Measurements from ENCODE around the gene ACP1.

The ACP1 gene

DNA sequence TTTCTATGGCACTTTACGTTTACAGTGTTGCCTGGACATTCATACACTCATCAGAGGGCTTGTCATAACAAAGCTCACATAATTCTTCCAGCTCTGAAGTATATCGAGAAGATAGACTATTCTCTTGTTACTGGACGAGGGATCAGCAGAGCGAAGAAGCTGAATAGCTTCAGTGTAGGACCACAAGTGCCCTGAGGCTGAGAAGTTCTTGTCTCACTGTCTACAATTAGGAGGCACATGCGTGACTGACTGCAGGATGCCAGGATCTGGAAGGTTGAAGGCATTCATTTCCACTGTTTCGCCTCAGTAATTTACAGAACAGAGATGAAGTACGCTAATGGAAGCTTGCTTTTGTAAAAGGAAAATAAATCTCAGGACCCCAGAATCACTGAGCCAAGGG is 10.5 kb upstream of the ACP1 start:
- no peak for DNase-seq (ENCODE audit: low read depth in 4 of 4, low spot score in 1 of 4)

GRCh38 chr2:255195-255594 is 9.6 kb upstream of the ACP1 start:
- DNase-seq (ENCODE audit: low read depth in 4 of 4, low spot score in 1 of 4) = no peak

GRCh38 chr2:256094-256493 is 8.7 kb upstream of the ACP1 start:
- DNase-seq (ENCODE audit: low read depth in 4 of 4, low spot score in 1 of 4) = no peak

- no peak for DNase-seq (ENCODE audit: low read depth in 4 of 4, low spot score in 1 of 4)
Measured at GRCh38 chr2:257429-257828, 7.3 kb upstream of the ACP1 start.

- no peak for DNase-seq (ENCODE audit: low read depth in 4 of 4, low spot score in 1 of 4)
Measured at GRCh38 chr2:257842-258241, 6.9 kb upstream of the ACP1 start.

GRCh38 chr2:258933-259332 is 5.8 kb upstream of the ACP1 start:
- DNase-seq (ENCODE audit: low read depth in 4 of 4, low spot score in 1 of 4) = no peak

DNA sequence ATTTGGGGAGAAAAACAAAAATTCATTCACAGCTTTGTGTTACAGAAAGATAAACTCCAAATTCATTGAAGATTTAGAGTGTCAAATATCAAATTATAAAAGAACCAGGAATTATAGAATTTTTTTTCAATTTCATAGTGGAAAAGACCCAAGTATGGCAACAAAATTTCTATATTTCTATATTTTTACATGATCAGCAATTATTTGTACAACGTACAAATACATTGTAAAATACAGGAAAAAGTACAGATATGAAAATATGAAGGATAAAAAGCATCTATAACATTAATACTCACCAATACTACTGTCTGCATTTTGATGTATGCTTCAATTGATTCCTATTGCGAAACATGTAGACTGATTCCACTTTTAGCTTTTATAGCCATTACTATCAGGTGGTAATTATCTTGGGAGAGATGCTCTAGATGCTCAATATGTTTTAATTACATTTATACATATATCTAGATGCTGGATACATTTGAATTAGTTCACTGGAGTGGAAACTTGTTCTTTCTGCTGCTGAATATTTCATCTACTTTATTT is 4.9 kb upstream of the ACP1 start:
- DNase-seq (ENCODE audit: low read depth in 4 of 4, low spot score in 1 of 4) = no peak

GRCh38 chr2:260507-261161 is 4.1 kb upstream of the ACP1 start:
- DNase-seq (ENCODE audit: low read depth in 4 of 4, low spot score in 1 of 4) = no peak

- DNase-seq (ENCODE audit: low read depth in 4 of 4, low spot score in 1 of 4) = no peak
Measured at GRCh38 chr2:262117-262516, 2.6 kb upstream of the ACP1 start.

- DNase-seq (ENCODE audit: low read depth in 4 of 4, low spot score in 1 of 4) = no peak
Measured at GRCh38 chr2:263022-263738, 1.6 kb upstream of the ACP1 start.

DNA sequence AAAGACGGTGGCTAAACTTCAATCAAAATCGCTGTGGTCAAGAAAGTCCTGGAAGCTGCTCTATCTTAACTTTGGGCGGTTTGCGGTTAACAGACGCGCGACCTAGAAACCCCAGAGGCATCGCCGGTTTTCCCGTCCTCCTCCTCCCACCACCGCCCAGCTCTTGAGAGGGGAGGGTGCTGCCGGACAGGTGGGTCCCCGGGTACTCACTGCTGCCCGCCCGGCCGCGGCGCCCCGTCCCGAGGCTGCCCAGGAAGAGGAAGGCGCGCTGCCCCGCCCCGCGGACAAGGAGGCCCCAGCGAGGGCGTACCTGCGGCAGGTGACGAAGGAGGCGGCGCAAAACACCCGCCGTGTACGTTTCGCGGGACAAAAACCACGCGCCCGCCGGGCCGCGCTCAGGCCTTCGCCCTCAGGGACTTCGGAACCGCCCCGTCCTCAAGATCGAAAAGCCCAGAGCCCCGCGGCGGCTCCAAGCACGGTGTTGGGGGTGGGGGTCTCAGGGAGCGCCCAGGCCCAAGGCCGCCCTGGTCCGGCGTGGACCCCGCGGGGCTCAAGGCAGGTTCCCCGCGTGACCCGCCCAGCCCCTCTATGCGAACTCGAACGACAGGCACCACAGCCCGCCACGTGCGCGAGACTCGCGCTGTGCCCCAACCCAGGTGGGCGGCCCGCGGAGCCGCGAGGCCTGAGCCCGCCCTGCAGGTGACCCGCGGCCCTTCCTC is 814 bp upstream of the ACP1 start, which contains the start of gene SH3YL1:
TSS of gene SH3YL1 (minus strand) at position 259 of the 719 bp plus-strand sequence. CDS start at position 211, 48 bp downstream.
- peak in 1 of 4 experiments; percentile 24 for DNase-seq (ENCODE audit: low read depth in 4 of 4, low spot score in 1 of 4)

GRCh38 chr2:268323-268722 is 3.6 kb downstream of the ACP1 start:
- no peak for DNase-seq (ENCODE audit: low read depth in 4 of 4, low spot score in 1 of 4)

DNA sequence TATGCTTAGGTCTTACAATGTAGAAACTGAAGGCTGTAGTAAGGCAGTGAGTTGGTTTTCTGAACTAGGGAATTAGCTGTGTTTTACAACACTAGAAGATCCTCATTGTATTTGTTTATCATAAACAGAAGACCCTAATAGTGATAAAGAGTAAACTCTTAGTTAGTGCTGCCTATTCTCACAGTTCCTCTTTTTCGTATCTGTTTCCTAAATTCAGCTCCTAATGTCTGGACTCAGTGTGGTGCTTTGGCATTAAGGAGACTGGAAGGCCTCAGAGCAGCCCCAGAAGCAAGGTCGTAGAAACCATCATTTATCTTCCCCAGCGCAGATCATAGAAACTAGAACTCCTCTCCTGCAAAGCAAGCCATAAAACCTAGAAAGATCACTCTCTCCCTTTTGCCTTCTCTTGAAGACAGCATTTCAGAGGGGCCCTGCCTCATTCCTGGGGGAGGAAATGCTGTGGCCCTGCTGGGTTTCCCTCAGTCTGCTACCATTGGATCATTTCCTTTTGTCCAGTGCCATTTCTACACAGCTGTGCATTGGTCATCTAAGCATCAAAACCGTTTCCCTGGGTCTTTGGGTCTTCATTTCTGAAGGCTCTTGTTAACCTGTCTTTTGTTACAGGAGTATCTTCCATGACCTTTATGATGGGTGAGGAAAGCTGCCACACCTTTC is 4.7 kb downstream of the ACP1 start:
- no peak for DNase-seq (ENCODE audit: low read depth in 4 of 4, low spot score in 1 of 4)

- DNase-seq (ENCODE audit: low read depth in 4 of 4, low spot score in 1 of 4) = no peak
Measured at GRCh38 chr2:270861-271260, 6.1 kb downstream of the ACP1 start.

DNA sequence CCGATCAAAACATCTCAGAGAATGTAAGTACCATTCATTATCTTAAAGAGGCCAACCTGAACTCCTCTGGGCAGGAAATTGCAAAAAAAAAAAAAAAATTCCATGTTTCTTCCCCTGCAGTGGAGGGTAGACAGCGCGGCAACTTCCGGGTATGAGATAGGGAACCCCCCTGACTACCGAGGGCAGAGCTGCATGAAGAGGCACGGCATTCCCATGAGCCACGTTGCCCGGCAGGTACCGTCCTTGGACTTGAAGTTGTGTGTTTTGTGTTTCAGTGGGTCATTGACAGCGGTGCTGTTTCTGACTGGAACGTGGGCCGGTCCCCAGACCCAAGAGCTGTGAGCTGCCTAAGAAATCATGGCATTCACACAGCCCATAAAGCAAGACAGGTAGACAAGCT is 7.2 kb downstream of the ACP1 start:
- no peak for DNase-seq (ENCODE audit: low read depth in 4 of 4, low spot score in 1 of 4)

DNA sequence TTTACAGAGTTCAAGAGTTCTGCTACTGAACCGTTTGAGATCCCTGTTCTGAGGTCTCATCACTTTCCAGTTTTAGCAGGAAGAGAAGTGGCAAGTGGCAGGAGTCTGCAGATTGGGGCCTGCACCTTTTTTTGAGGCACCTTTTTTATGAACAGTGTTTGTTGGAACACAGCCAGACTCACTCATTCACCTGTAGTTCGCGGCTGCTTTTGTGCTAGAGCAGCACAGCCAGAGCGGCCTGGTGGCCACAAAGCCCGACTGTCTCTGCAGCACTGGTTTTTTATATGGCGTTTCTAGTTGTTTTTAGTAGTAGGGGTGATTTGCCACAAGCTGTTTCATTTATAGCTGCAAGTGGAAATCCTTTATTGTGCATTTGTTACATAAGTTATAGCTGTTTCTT is 8.6 kb downstream of the ACP1 start:
- DNase-seq (ENCODE audit: low read depth in 4 of 4, low spot score in 1 of 4) = no peak

- DNase-seq (ENCODE audit: low read depth in 4 of 4, low spot score in 1 of 4) = no peak
Measured at GRCh38 chr2:274503-274902, 9.8 kb downstream of the ACP1 start.

- DNase-seq (ENCODE audit: low read depth in 4 of 4, low spot score in 1 of 4) = no peak
Measured at GRCh38 chr2:275466-275865, 10.7 kb downstream of the ACP1 start.

DNA sequence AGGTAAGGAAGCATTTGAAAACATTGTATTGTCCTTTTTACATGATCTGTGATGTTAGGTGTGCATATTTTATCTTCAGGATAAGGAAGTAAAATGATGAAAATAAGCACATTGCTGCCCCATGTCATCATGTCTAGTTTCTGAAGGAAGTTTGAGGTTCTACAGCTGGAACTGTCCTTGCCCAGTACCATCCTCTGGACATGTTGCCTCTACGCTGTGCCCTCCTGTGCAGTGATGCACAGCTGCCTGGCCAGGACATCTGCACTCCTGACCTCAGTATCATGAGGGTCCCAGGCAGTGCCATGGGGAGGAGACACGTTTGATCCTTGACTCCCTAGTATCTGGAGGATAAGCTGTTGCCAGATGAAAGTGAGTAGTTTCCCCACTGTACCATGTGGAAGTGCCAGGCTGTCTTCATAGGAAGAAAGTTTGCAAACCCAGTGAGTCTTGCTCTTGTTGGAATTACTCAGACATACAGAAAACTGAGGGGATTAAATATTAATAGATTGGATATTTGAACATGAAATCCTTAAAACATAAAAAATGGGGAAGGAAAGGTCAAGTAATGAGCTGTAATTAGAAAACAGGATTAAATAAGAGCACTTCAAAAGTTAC is 13.7 kb downstream of the ACP1 start:
- DNase-seq (ENCODE audit: low read depth in 4 of 4, low spot score in 1 of 4) = no peak

DNA sequence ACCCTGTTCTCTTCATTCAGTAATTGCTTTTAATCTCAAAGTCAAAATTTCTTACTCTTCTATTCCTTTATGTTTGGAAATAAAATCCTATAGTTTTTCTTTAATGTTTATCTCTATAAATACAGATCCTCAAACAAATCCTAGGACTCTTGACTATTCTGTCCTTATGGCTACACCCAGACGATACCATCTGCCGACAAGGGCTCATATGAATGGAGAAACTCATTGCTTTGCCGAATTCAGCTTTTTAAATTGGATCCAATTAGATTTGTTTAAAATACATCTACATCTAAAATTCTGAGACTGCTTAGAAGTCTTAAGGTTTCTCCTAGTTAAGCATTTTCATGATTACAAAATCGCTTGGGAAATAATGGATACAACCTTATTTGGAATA is 14.2 kb downstream of the ACP1 start:
- DNase-seq (ENCODE audit: low read depth in 4 of 4, low spot score in 1 of 4) = no peak

GRCh38 chr2:279366-279765 is 14.6 kb downstream of the ACP1 start:
- no peak for DNase-seq (ENCODE audit: low read depth in 4 of 4, low spot score in 1 of 4)
